Loucy (cell line): ENCODE data around the gene MRPL45.

ENCODE experiments used
- H2AFZ ChIP-seq: fragments of 200-600 bp; sonication (generic); 2 replicates; pipeline ENCODE4 v1.6.0; 2016; ENCODE audit warnings: antibody characterized with exemption, mild to moderate bottlenecking, low read length, moderate library complexity
- H3F3A ChIP-seq: fragments of 200-600 bp; 2 replicates; pipeline ENCODE4 v1.6.0; 2016; ENCODE audit warnings: antibody characterized with exemption, low read depth, mild to moderate bottlenecking
- H3K27me3 ChIP-seq: fragments of 200-600 bp; sonication (generic); 2 replicates; pipeline ENCODE4 v1.6.1; 2014; ENCODE audit warnings: low read length, mild to moderate bottlenecking; ENCODE audit not compliant: insufficient read depth, poor library complexity, severe bottlenecking
- H3K36me3 ChIP-seq: fragments of 200-600 bp; sonication (generic); 2 replicates; pipeline ENCODE4 v1.6.1; 2016; ENCODE audit warnings: low read length; ENCODE audit not compliant: insufficient read depth
- H3K4me1 ChIP-seq: fragments of 200-600 bp; sonication (generic); 2 replicates; pipeline ENCODE4 v1.5.1; 2014; ENCODE audit warnings: low read length, mild to moderate bottlenecking; ENCODE audit not compliant: insufficient read depth, poor library complexity, severe bottlenecking
- H3K4me2 ChIP-seq: fragments of 200-600 bp; sonication (generic); 2 replicates; pipeline ENCODE4 v1.6.0; 2014; ENCODE audit warnings: antibody characterized with exemption, low read length, low read depth, mild to moderate bottlenecking; ENCODE audit not compliant: poor library complexity, severe bottlenecking
- H3K4me3 ChIP-seq: fragments of 200-600 bp; sonication (generic); 2 replicates; pipeline ENCODE4 v1.5.1; 2014; ENCODE audit warnings: low read length, mild to moderate bottlenecking, mixed read lengths; ENCODE audit not compliant: poor library complexity, severe bottlenecking
- H3K79me2 ChIP-seq: fragments of 200-600 bp; sonication (generic); 2 replicates; pipeline ENCODE4 v1.6.1; 2014; ENCODE audit warnings: low read length; ENCODE audit not compliant: insufficient read depth
- H3K9ac ChIP-seq: fragments of 200-600 bp; sonication (generic); 2 replicates; pipeline ENCODE4 v1.6.0; 2014; ENCODE audit warnings: mild to moderate bottlenecking, low read depth, low read length, moderate library complexity; ENCODE audit not compliant: poor library complexity, severe bottlenecking
- H3K9me2 ChIP-seq: fragments of 200-600 bp; sonication (generic); replicated peaks from 2 replicates; pipeline ENCODE4 v1.6.1; 2016; ENCODE audit warnings: low read depth, low read length, mixed read lengths
- H3K9me3 ChIP-seq: fragments of 200-600 bp; sonication (generic); 2 replicates; pipeline ENCODE4 v1.6.1; 2014; ENCODE audit warnings: mild to moderate bottlenecking, antibody characterized with exemption, low read length, low read depth; ENCODE audit not compliant: insufficient read depth
- H4K20me1 ChIP-seq: fragments of 200-600 bp; sonication (generic); 2 replicates; pipeline ENCODE4 v1.6.0; 2014; ENCODE audit warnings: antibody characterized with exemption, low read length, mild to moderate bottlenecking; ENCODE audit not compliant: insufficient read depth, poor library complexity, severe bottlenecking
- EZH2phosphoT487 ChIP-seq: fragments of 200-600 bp; IDR thresholded peaks from 2 replicates; pipeline ENCODE4 v1.6.1; 2018; ENCODE audit warnings: antibody characterized with exemption, mild to moderate bottlenecking, moderate library complexity, borderline replicate concordance
- TF ChIP-seq, protein P1 (sequence below): fragments of 200-600 bp; sonication (generic); conservative IDR thresholded peaks from 2 replicates; pipeline ENCODE4 v1.5.1; 2014; ENCODE audit warnings: mild to moderate bottlenecking, antibody characterized with exemption, low read length

The MRPL45 gene

GRCh38 chr17:38369124-38369886 lies 72.3 kb downstream of the MRPL45 start:
- Histone ChIP-seq H3K9me3 (no peaks in the 10 kb centered on the region), H3K36me3 (peaks cover 74% of the 10 kb centered on the region; the same call in 1 of the 2 replicates), H2AFZ (no peak overlapping the region), H3K9ac (no peak overlapping the region), H3K79me2 (no peaks in the 10 kb centered on the region), H3K4me2 (no peak overlapping the region), H3K4me3 (no peak overlapping the region), H3K27me3 (no peaks in the 10 kb centered on the region), H3K4me1 (no peaks in the 10 kb centered on the region), H3F3A (no peaks in the 10 kb centered on the region), H4K20me1 (no peaks in the 10 kb centered on the region), H3K9me2 (no peaks in the 10 kb centered on the region)
- TF ChIP-seq EZH2phosphoT487, result no peak
- TF ChIP-seq, protein P1, sequence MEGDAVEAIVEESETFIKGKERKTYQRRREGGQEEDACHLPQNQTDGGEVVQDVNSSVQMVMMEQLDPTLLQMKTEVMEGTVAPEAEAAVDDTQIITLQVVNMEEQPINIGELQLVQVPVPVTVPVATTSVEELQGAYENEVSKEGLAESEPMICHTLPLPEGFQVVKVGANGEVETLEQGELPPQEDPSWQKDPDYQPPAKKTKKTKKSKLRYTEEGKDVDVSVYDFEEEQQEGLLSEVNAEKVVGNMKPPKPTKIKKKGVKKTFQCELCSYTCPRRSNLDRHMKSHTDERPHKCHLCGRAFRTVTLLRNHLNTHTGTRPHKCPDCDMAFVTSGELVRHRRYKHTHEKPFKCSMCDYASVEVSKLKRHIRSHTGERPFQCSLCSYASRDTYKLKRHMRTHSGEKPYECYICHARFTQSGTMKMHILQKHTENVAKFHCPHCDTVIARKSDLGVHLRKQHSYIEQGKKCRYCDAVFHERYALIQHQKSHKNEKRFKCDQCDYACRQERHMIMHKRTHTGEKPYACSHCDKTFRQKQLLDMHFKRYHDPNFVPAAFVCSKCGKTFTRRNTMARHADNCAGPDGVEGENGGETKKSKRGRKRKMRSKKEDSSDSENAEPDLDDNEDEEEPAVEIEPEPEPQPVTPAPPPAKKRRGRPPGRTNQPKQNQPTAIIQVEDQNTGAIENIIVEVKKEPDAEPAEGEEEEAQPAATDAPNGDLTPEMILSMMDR, result no peak
